GM19035 (cell line): Measurements from ENCODE around the gene GPC1.
"Not testable (repeated sequence)": the region's sequence is repeated elsewhere in the genome, so short reads cannot be mapped to it uniquely, and the experiment has no call there.

Experiments
- ATAC-seq: cut with Tn5 transposase; IDR thresholded peaks from one replicate; pipeline ENCODE4 v1.9.1; 2021; ENCODE audit not compliant: unreplicated experiment

The GPC1 gene

GRCh38 chr2:240435457-240435947, at the start of gene GPC1:
Gene GPC1 (plus strand): TSS chr2:240435663. CDS start chr2:240435919, 256 bp downstream.
- peak; percentile 56 for ATAC-seq

- ATAC-seq: no peak
These were observed 49.1 kb upstream of the GPC1 start for GRCh38 chr2:240386326-240386725.

GRCh38 chr2:240386743-240387142, 48.7 kb upstream of the GPC1 start:
- not testable (repeated sequence) for ATAC-seq

- ATAC-seq: no peak
These were observed 48.2 kb upstream of the GPC1 start for GRCh38 chr2:240387325-240387668.

- no peak for ATAC-seq
These were observed 47.6 kb upstream of the GPC1 start for GRCh38 chr2:240387669-240388358.

- ATAC-seq: no peak
These were observed 46.8 kb upstream of the GPC1 start for GRCh38 chr2:240388471-240389301.

GRCh38 chr2:240389302-240389805, 46.1 kb upstream of the GPC1 start:
- no peak for ATAC-seq

- ATAC-seq: no peak
These were observed 45.1 kb upstream of the GPC1 start for GRCh38 chr2:240390091-240391073.

- ATAC-seq: no peak
These were observed 44.1 kb upstream of the GPC1 start for GRCh38 chr2:240391111-240392051.

- ATAC-seq: no peak
These were observed 43.1 kb upstream of the GPC1 start for GRCh38 chr2:240392084-240392947.

GRCh38 chr2:240392948-240393830, 42.3 kb upstream of the GPC1 start:
- ATAC-seq: no peak

- no peak for ATAC-seq
These were observed 41.5 kb upstream of the GPC1 start for GRCh38 chr2:240393831-240394410.

GRCh38 chr2:240394549-240394948, 40.9 kb upstream of the GPC1 start:
- ATAC-seq: no peak

GRCh38 chr2:240395448-240395847, 40.0 kb upstream of the GPC1 start:
- ATAC-seq: no peak

GRCh38 chr2:240395896-240396622, 39.4 kb upstream of the GPC1 start:
- no peak for ATAC-seq

GRCh38 chr2:240396623-240397541, 38.6 kb upstream of the GPC1 start:
- ATAC-seq: no peak
